GM18951 (cell line): ENCODE data around the gene DMC1.

Experiments
- POLR2A ChIP-seq: IDR thresholded peaks from 4 replicates; pipeline ENCODE4 v1.6.1; 2011; ENCODE audit warnings: mild to moderate bottlenecking; ENCODE audit not compliant: insufficient read length, insufficient read depth; ENCODE audit errors: extremely low read depth
- in situ Hi-C: fragments of 300-500 bp; cut with MboI; formaldehyde crosslinking; loops from one replicate; pipeline ENCODE4 v1.12.0; 2022; ENCODE audit warnings: low sequenced_read_pairs, mixed read lengths, inconsistent platforms; ENCODE audit not compliant: unreplicated experiment

DMC1 gene

DNA sequence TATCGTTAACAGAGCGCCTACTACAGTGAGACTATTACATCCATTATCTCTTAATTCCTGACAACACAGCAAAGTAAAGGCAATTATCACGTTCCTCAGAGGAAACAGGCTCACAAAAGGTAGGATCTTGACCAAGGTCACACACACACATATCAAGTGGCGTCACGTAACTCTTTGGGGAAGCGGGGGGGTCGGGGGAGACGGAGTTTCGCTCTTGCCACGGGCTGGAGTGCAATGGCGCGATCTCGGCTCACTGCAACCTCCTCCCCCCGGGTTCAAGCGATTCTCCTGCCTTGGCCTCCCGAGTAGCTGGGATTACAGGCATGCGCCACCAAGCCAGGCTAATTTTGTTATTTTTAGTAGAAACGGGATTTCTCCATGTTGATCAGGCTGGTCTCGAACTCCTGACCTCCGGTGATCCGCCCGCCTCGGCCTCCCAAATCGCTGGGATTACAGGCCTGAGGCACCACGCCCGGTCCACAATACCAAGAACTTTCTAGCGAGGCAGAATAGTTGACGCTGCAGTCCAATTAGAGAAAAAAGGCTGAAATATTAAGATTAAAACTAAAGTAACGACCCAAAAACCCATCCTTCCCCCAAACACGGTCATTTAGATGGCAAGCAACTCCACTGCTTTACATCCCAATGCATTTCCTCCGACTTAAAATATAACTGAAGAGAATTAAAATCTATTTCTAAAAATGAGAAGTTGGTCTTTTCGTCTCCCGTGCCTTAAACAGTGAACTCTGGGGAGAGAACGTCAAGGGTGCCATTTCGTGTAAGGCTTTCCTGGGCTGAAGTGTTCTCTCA, 65.0 kb downstream of the DMC1 start:
- in situ Hi-C loops: no loop called here
- TF ChIP-seq POLR2A: peak; percentile 35

DNA sequence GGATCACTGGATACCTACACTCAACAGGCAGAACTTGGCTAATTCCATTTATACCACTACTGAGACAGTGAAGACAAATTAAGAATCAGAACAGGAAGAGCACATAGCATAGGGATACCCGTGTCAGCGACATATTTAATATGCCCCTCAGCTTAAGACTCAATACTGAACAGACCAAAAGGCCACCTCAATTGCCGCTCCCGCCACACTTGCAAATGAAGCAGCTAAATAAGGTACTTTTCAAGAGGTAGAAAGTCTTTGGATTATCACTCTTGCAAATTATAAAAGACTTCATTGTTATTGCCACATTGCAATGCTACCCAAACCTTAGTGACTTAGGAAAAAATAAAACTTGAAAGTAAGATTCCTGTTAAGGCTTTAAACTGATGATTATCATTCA, 67.0 kb downstream of the DMC1 start:
- no peak for TF ChIP-seq POLR2A
- in situ Hi-C loops: no loop called here

DNA sequence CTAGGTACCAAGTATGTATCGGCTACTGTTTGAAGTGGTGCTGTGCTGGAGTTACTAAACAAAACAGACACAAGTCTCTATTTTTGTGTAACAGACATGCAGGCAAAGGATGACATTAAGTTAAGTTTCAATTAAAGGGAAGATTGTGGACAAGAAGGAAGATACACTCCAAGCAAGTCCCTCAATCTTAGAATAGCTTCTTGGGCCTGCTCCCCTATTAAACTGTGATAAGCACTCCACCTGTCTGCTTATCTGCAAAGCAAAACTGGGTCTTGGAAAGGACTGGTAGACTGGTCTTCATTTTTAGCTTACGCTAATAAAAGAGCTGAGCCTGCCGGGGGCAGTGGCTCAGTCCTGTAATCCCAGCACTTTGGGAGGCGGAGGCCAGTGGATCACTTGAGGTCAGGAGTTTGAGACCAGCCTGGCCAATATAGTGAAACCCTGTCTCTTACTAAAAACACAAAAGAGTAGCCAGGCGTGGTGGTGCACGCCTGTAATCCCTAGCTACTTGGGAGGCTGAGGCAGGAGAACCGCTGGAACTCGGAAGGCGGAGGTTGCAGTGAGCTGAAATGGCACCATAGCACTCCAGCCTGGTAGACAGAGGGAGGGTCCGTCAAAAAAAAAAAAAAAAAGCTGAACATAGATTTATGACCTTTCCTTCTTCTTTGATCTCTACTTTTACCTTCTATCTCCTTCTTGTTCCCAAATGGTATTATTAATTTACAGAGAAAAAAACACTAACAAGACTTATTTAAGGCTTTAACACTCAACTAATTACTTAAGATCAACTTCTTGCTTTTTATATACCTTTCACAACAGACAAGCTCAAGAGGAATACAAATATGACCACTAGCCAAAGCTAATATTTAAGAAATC, 67.9 kb downstream of the DMC1 start:
- no peak for TF ChIP-seq POLR2A
- in situ Hi-C loops: no loop called here

DNA sequence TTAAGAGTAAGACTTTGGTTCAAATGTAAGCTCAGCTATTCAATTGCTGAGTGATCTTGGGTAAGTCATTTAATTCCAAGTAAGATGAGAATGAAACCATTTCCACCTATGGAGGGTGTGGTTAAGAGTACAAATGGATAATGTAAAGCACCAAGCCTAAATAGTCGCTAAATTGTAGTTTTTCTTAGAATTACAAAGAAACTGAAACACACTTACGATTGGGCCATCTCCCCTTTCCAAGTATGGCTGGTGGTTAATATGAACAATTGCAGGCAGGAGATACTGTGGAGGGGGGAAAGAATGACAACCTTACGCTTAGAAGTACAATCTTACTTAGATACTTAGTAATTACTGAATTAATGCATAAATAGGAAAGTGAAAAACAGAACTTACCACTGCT, 72.1 kb downstream of the DMC1 start:
- in situ Hi-C loops: no loop called here
- no peak for TF ChIP-seq POLR2A

DNA sequence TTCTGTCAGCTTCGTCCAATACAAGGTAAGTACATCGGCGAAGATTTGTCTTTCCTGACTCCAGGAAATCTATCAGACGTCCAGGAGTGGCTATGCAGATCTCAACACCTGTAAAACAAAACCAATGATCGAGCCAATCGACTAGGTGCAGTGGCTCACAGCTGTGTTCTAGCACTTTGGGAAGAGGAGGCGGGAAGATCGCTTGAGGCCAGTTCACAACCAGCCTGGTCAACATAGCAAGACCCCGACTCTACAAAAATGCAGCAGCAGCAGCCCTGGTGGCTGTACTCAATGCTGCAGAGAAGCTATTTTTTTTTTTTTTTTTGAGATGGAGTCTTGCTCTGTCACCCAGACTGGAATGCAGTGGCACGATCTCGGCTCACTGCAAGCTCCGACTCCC, 75.0 kb downstream of the DMC1 start:
- in situ Hi-C loops: no loop called here
- no peak for TF ChIP-seq POLR2A

DNA sequence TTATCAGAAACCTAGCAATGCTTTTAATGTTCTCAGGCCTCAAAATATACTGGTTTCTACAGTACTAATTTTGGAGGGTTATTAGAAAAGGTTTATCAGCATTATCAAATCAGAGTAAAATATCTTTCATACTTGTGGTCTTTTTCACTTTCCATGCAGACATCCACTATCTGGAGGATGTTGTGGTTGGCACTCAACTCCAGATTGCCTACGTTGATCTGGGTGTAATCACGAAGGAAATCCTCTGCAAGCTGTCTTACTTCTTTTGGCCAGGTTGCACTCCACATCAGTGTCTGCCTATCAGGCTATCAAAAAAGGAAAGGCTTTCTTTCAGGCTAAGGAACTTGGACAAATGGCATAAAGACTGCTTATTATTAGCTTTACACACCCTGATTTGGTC, 75.5 kb downstream of the DMC1 start:
- in situ Hi-C loops: no loop called here

DNA sequence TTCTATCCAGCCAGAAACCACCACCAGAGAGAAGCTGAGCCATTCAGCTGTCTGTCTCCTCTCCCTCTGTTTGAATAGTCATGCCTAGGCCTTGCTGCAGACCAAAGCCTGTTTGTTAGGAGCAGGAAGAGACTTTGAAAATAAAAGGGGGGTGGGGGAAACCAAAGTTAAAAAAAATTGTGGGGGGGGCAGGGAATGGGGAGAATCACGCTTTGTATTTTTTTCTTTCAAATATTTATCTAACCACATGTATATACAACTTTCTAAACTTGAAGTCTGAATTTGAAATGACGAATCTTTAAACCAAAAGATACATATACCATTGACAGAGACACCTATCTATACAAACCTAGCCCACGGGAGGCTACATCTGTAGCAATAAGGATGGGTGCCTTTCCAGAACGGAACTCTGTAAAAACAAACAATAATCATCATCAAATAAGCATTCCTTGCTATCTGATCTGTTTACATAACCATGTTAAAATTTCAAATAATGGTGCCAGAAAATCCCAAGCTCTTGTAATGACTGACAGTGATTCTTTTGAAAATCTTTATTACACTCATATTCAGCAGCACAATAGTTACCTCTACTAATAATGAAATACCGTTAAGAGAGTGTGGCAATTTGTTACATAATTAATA, 78.2 kb downstream of the DMC1 start:
- TF ChIP-seq POLR2A: no peak

More for the DNA sequence above, 75.5 kb downstream of the DMC1 start:
- TF ChIP-seq POLR2A: no peak

DNA sequence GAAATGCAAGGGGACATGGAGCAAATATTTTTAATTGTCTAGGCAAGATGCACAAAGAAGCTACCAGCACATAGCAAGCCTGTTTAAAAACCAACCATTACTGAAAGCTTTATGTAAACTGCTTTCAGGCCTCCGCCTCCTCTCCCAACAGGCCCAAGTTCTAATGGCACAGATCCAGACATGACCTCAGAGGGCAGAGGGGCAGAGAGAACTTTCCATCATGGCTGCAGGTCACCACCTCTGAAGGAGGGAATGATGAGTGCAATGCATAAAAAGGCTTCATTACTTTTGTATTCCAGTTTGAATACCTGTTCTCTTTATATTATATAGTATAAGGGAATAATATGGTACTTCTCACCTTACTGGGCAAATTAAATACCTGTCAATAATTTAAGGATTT, 79.1 kb downstream of the DMC1 start:
- no peak for TF ChIP-seq POLR2A
- in situ Hi-C loops: no loop called here

More for the DNA sequence above, 78.2 kb downstream of the DMC1 start:
- in situ Hi-C loops: no loop called here

DNA sequence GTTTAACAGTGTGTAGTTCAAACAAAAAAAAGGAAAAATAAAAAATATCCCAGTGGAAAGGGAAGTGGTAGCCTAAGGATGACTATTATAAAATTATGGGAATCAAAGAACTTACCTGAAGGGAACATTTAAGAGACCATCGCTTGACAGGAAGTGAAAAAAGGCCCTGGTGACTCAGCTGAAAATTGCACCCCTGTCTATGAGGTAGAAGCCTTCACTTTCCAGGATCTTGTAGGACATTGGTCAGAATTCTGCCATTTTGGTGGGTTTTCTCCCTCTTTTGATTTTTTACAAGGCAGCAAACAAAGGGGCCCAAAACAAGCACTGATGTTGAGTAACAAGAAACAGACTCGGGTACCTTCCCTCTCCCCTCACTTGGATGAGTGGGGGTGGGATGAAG, 79.5 kb downstream of the DMC1 start:
- TF ChIP-seq POLR2A: no peak
- in situ Hi-C loops: no loop called here

DNA sequence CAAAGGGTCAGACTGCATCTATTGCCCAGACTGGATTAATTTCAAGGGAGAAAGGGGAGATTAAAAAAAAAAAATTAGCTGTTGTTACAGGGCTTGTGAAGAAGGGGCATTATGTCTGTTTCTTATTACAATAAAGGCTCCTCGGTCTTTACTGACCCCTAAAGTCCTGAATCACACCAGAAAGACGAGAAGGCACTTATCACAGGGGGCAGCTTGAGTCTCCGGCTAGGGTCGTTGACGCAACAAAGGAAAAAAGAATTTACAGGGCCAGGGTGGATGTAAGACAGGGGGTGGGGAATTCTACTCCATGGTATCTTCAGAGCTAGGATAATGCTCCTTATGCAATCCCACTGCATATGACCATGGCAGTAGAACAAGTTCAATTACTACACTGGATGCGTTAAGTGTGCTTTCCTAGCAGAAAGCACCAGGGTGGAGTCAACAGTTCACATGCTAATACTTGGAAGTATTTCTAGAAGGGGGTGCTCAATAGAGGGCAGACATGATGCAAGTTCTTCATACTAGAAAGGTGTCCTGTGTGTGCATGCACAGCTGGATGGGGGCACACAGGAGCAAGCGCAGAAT, 80.3 kb downstream of the DMC1 start:
- in situ Hi-C loops: no loop called here
- no peak for TF ChIP-seq POLR2A

DNA sequence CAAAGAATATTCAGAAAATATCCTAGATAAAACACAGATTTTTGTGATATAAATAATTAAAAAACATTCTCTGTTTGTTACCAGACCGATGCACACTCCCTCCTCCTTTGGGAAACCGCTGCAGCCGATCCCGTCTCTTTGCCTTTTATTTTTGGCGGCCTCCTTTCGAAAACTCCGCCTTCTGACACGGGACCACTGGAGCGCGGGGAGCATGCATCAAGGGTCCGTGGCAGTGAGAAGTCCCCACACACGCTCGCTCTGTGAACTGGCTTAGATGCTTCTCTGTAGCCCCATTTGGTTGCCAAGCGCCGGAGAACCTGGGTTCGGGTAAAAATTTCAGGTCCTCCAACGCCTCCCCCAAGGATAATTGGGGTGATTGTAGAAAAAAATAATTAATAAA, 80.8 kb downstream of the DMC1 start:
- TF ChIP-seq POLR2A: no peak
- in situ Hi-C loops: no loop called here

DNA sequence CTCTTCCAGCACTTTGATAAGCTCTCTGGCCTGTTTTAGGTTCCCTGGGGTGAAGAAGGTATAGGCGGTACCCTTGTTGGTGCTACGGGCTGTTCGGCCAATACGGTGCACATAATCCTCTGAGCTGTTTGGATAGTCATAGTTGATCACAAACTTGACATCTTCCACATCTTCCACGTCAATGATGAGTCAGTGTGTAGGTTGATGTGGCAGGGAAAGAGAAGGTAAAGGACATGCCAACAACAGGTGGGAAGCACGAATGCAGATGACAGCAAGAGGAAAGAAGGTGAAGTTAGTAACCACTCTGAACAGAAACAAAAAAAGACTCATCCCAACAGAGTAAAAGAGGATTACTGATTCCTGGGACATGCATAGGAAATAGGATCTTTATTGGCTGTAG, 82.0 kb downstream of the DMC1 start:
- no peak for TF ChIP-seq POLR2A
- in situ Hi-C loops: no loop called here

DNA sequence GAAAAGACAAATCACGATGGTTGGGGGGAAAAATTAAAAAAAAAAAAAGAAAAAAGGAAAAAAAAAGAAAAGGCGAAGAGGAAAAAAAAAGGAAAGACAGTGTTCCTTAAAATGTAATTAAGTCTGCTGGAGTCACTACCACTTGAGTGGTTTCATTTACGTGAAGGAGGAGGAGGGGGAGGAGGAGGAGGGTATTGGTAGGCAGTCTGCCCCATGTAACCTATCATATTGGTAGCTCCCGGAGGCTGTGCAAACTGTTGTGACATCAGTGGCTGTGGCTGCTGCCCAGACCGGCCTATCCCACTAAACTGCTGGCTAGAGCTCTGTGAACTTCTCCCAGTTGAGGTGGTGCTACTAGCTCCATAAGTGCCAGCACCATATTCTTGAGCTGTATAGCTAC, 84.2 kb downstream of the DMC1 start:
- TF ChIP-seq POLR2A: no peak
- in situ Hi-C loops: no loop called here
